ENCODE data around the gene RALY.

RALY gene

DNA sequence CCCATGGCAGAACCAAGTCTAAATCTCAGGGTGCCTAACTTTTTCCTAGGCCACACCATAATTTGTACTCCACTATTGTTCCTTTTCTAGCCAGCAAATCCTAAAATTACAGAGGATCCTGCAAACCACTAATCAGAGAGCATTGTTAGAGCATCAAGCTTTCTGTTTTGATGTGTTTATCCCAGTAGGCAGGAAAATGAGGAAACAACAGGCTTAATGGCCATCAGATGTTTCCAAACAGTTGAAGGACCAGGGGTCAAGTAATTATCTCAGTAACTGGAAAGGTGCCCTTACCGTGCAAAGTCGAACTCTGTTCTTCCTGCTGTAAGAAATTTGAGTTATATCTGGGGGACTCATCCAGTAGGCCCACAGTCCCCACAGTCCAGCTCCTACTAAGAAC is 58.7 kb downstream of the RALY start:
- no peak for DNase-seq

DNA sequence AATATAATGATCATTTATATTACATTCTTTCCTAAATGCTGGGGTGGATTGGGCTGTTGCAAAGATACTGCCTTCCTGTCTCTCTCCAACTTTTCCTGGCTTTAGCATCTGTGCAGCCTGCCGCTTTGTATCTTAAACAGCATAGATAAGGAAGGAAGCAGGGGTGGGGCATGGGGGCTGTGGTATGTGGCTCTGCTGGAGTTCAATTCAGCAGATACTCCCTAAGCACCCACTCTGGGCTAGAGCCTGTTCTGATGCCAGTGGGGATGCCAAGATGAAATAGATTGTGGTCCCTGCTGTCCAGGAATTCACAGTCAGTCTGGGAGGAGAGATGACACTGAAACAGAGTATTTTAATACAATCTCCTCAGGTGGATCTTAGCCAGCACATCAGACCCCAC is 61.6 kb downstream of the RALY start:
- DNase-seq: no peak

DNA sequence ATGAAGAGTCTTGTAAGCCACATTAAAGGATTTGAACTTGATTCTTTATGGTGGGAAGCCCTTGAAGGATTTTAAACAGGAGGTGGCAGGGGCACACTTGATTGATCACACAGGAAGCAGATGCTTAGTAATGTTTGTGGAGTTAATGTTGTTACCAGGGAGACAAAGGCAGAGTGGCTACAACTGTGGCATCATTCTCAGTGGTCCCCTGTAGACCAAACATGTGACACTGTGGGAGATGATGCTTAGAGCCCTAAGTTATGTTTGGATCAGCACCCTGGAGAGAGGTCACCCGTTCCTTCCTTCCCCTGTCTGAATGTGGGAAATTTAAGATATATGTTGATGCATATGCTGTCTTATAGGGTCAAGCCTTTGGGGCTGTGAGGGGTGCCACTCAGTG is 65.1 kb downstream of the RALY start:
- peak; percentile 14 for DNase-seq

DNA sequence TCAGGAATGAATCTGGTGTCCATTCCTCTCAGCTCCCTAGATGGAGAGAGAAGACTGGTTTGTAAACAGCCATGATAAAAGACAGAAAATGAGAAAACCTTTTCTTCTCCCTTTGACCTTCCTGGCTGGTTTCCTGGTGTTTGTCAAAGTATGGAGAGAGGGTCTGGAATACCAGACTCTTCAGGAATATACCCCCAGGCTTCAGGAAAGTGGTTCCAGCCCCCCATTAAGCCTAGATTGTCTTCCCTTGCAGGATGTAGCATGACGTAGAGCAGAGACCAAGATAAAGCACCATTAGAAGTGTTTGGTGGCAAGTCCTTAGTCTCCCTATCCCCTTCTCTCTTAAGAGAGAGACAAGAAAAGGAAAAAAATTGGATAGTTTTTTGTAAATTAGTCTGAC is 67.3 kb downstream of the RALY start:
- no peak for DNase-seq

DNA sequence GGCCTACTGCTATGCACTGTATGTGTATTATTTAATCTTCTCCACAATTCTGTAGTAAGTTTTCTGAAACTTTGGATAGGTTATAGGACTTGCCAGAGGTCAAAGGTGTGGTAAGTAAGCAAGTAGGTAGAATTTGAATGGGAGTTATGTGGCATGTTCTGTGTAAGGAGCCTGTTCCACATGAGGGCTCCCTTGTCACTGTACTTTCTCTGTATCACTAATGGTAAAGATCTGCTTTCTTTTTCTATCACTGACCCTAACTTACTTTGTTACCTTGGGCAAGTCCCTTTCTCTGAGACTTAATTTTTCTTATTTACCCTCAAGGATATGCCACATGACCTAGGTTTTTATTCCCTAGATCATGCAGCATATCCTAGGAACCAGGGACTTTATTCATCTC is 68.0 kb downstream of the RALY start:
- DNase-seq: no peak

DNA sequence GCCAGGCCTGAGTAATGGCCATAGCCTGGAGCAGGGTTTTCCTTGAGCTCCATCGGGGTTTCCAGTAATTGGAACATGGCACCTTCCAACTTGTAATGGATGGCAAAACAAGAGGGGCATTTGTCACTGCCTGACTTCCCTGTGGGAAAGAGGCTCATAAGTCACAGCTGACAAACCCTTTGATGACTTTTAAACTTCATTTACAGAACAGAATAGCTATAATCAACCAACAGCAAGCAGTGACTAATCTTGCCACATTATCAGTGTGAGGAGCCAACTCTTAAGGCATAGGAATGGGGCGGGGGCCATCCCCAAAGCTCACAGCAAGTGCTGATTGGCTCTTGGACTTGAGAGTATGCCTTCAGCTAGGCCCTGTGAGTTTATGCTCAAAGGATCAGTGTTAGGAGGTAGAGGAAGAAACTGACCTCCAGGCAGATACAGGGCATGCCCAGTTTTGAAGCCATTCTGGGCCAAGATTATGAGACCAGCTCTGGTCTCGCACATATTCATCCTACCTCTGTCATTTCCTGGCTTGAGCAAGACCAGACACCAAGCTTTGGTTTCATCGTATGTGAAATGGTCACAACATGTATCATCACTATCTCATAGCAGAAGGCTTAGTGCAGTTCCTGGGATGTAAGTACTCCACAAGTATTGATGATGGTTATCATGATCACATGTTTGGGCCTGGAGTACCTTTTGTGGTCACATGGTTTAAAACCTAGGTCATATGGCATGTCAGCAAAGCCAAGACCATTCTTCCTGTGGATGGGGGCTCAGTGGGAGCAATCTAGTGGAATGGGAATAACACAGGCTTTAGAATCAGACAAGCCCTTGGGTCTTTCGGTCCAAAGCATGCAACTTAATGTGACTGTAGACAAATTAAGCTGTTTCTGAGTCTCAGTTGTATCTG is 69.1 kb downstream of the RALY start:
- no peak for DNase-seq

DNA sequence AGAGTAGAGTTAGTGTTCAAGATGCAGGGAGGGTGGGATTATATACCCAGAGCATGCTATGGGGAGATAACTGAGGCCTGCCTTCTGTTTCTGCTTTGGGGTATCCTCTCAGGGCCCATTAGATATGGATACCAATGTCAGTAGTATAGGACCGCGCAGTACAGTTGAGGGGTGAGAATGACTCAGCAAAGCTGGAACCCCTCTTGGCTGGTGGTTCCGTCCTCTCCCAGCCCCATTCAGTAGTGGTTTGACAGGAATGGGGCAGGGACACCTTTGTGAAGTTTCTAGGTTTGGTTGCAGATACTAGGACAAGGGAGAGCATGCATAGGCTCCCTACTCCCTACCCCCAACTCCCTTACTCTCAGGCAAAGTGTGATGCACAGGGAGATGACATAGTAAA is 70.6 kb downstream of the RALY start:
- no peak for DNase-seq

DNA sequence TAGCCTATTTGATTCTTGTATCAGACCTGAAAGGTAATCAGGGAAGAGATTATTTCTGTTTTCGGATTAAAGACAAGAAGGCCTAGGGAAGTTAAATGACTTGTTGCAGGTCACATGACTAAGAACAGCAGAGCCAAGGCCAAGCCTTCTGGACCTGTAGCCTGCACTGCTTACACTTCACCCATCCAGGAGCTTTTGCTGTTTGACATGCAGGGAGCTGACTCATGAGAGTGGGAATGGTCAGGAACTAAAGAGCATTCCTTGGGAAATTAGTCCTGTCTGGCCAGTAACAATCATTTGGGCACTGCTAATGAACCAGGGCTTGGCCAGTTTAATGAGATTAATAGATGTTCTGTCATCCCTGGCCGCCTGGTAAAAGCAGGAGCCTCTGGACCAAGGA is 71.5 kb downstream of the RALY start:
- DNase-seq: peak; percentile 15

DNA sequence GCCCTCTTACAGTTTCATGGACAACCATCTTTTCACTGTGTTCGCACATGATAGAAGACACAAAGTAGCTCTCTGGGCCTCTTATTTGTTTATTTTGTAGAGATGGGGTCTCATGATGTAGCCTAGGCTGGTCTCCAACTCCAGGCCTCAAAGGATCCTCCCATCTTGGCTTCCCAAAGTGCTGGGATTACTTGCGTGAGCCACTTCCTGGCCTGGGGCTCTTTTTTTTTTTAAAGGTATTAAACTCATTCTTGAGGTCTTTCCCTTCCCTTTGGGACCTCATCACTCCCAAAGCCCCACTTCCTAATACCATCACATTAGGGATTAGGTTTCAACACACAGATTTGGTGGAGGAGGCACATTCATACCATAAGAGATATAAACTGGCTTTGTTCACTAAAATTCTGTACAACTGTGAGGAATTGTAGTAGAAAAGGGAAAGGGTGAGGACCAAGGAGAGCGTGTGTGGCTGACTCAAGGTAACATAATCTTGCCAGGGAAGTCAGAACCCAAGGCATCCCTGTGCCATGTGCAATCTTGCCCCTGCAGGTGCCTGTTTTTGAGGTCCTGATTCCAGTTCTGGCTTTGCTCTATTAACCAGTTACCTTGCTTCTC is 72.9 kb downstream of the RALY start:
- no peak for DNase-seq

DNA sequence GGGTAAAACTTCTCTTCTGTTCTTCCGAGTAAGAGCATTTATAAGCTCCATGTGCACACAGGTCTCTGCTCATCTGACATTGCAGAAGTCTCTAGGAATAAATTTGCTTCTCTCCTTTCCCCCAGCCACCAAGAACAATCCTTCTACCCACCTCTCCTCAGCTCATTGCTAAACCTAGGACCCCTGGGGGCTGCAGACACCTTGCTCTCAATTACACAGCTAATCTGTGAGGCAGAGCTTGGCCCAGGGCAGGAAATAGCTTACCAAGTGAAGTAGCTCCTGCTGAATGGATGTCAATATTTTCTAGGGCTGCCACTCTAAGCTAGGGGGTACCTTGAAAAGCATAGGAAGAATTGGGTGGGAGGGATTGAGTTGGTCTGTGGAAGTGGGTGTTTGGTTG is 74.3 kb downstream of the RALY start:
- DNase-seq: no peak

DNA sequence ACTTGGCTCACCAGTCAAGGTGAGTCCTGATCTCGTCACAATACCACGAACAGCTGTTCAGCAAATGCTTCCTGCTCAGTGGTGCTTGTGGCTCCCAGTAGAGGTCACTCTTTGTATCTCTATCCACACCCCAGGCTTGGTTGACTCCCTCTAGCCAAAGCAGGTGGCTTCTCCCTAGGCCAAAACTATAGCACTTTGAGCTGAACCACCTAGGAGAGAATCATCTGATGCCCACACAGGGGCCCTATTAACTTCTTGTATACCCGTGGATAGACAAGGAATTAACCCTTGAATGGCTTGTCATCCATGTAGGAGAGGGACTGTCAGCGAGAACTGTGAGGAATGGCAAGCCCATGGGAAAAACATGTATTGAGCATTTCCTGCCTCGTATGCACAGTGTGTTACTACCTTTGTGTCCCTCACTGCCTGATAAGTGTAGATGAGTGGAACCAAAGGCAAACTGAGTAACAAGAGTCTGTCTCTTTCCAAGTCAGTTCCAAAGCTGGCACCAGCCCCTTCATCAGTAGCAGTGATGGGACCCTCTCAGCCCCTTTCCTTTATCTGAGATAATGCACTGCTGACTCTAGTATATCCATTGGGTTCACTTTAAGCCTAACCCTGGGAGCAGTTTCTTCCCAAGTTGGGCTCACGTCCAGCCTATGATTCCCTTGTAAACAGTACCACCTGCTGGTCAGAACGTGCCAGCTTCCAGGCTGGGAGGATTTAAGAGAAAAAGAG is 75.8 kb downstream of the RALY start:
- DNase-seq: peak; percentile 73

DNA sequence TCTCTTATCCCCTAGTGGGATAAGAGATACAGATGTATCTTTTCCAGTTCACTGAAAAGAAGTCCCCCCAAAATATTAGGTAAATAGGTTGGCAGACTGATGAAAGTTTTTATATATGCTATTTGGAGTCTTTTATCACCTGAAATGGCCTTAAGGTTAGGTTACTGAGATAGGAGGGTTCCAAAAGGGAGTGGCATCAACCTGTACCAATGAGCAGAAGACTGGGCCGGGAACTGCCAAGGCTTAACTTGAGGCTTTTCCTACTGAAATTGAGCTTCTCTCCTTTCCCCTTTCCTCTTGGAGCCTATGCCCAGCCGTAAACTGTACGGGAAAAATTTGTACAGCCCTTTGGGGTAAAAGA is 76.3 kb downstream of the RALY start:
- DNase-seq: no peak

DNA sequence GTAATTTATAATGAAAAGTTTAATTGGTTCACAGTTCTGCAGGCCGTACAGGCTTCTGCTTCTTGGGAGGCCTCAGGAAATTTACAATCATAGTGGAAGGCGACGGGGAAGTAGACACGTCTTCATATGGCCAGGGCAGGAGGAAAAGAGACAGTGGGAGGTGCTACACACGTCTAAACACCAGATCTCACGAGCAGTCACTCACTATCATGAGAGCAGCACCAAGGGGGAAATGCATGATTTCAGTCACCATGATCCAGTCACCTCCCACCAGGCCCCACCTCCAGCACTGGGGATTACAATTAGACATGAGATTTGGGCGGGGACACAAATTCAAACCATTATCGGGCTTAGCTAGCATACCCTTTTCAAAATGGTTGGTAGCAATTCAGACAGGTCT is 77.1 kb downstream of the RALY start:
- no peak for DNase-seq

DNA sequence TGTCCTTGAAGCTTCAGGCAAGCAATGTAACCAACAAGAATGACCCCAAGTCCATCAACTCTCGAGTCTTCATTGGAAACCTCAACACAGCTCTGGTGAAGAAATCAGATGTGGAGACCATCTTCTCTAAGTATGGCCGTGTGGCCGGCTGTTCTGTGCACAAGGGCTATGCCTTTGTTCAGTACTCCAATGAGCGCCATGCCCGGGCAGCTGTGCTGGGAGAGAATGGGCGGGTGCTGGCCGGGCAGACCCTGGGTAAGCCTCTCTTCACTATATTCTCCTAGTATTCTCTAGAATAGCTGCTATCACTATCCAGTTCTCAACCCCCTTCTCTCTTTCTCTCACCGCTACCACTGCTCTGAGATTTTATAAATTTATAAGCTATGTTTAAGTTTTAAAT is 78.4 kb downstream of the RALY start:
- no peak for DNase-seq

DNA sequence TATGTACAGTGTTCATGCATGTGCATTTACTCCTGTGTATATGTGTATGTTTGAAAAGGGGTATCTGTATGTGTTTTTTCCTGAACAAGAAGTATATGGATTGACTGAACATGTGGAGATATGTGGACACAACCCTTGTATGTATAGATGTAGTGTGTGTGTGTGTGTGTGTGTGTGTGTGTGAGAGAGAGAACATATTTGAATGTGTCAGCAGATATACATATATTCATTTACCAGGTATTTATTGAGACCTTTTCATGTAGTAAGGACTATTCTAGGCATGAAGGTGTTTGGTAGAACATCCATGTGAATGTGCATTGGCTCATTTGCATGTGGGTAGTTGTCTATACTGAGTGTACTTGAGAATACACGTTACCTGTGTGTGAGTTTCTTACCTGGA is 79.1 kb downstream of the RALY start:
- no peak for DNase-seq

DNA sequence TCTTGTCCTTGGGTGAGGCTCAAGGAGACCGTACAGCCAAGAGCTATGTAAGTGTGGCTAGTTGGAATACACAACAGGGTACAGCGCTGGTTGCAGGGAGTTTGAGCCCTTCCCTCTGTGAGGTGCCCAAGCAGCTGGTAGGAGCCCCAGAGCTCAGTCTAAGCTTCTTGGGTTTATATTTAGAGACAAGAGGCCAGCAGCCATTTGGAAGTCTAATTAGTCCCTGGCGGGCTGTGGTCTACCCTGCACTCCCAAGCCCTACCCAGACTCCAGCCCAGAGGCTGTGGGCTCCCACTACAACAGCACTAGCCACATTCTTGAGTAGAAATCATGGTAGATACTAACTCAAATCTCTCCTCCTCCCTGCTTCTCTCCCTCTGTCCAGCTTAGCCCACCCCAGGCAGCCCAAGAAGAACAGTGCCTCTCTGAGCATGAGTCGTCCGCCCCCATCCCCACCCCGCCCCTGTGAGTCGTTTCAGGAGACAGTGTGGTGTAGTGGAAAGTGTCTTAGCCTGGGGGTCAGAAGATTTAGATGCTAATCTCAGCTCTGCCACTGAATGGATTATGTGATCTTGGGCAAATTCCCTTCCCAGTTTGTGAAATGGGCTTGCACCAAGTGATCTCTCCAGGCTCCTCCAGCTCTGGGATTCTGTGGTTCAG is 80.5 kb downstream of the RALY start:
- DNase-seq: no peak

DNA sequence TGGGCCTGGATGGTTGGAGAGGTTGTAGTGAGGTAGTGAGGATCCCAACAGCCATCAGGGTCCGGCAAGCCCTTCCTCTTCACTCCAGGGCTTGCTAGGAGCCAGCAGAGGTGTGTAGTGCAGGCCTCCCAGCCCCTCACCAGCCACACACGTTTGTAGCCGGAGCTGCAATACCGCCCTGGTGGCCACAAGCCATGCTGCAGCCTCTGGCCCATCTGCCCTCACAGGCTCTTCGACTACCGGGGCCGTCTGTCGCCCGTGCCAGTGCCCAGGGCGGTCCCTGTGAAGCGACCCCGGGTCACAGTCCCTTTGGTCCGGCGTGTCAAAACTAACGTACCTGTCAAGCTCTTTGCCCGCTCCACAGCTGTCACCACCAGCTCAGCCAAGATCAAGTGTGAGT is 81.9 kb downstream of the RALY start:
- no peak for DNase-seq

DNA sequence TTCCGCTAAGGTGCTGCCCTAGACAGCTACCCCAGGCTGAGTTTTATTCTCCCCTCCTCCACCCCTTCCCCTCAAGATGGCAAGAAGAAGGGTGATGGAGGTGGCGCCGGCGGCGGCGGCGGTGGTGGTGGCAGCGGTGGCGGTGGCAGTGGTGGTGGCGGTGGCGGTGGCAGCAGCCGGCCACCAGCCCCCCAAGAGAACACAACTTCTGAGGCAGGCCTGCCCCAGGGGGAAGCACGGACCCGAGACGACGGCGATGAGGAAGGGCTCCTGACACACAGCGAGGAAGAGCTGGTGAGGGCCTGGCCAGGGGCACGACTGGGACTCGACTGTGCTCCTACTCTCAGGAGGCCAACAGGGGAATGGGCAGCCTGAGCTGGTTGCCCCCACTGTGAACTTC is 83.2 kb downstream of the RALY start:
- DNase-seq: no peak

DNA sequence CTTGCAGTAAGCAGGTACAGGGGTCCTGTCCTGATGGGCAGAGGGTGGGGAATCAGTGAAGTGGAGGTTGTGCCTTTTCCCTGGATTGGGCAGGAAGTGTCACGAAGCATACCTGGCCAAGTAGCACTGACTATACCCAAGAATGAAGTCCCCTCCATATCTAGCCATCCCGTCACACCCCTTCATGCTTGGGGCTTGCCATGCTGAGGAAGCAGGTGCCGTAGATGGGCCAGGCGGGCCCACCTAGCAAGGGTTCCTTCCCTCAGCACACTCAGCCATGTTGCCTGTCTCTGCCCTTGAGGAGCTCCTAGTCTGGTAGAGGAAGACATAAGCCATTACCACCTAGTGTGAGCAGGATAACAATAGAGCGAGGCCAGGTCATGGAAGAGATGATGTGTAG is 84.8 kb downstream of the RALY start:
- DNase-seq: no peak

DNA sequence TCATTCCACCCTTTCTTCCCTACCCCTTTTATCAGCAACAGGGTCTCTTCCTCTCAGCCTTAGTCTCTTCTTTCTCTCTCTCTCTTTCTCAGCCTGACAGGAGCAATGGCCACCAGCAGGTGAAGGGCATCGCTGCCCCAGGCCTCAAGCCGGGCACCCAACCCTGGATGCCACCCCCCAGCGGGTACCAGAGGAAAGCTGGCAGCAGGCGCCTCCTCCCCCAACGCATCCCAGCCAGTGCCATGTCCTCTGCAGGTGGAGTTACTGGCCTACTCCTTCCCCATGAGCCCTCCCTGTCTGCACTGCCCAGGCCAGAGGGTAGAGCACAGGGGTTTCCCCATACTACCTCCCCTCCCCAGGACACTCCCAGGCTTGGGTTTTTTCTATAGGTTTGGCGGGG is 86.1 kb downstream of the RALY start:
- no peak for DNase-seq

DNA sequence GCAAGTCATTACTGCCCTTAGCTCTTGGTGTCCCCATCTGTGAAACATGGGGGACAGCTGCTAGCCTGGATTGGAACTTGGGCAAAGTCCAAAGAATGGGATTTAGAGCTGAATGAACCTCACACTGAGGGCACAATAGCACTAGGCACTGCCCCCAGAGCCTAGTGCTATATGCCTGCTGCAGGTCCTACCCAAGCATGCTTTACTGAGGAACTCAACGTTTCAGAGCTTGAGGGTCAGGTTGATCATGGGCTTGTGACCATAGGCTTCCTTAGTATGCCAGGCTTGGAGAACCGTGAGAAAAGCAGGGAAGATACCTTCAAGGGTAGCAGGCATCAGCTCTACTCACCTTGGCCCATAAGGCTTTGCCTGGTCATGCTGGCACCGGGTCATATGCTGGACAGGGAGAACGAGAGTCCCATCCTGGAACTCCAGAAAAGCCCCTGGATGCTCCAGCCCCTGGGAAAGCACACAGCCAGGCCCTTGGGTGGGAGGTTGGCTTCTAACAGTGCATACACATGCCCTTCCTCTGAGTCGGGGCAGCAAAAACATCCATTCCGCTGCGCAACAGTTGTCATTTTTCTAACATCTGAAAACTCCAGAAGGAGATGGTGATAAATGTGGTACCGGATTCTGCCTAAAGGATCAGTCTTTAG is 88.6 kb downstream of the RALY start:
- no peak for DNase-seq

DNA sequence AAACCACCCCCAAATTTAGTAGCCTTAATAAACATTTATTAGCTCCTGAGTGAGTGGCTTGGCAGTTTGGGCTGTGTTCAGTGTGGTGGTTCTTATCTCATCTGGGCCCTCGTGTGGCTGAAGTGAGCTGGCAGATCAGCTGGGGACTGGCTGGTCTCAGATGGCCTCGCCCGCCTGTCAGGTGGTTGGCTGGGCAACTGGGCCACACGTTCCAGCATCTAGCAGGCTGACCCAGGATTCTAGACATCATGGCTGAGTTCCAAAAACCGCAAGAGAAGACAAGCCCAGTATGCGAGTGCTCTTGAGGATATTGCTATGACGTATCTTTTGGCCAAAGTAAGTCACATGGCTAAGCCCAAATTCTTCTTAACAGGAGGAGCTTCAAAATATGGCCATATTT is 89.4 kb downstream of the RALY start:
- no peak for DNase-seq

DNA sequence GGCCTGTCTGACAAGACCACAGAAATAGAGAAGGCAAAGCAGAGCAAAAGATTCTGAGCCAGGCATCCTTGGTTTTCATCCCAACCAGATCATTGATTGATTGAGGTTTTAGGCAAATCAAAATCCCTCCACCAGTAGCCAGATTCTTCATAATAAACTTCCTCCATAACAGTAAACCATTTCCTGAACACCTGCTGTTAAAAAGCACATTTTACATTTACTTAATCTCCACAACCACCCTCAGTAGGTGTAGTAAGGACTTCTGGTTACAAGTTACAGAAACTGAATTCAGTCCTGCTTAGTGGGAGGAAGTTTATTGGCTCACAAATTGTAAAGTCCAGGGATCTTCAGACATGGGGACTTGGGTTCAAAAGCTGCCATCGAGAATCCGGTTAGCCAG is 90.1 kb downstream of the RALY start:
- no peak for DNase-seq

Data from kidney glomerular epithelial cell (primary cell).